ENCODE measurements around the gene DHX16. TPM values are rescaled to one million over a fixed set of nuclear protein-coding genes. Genes with fewer than 3 reads are reported as not detected.
"Not testable (repeated sequence)": the region's sequence is repeated elsewhere in the genome, so short reads cannot be mapped to it uniquely, and the experiment has no call there.

The DHX16 gene
- 10 to 100 TPM; 13.7 to 23.6 TPM for total RNA-seq

GRCh38 chr6:30672445-30673253 lies at the start of gene DHX16:
TSS of gene DHX16 (minus strand) at chr6:30673006. CDS start at chr6:30672841, 165 bp downstream.
- H3K36me3 ChIP-seq, result peaks cover 43% of the 10 kb centered on the region

DNA sequence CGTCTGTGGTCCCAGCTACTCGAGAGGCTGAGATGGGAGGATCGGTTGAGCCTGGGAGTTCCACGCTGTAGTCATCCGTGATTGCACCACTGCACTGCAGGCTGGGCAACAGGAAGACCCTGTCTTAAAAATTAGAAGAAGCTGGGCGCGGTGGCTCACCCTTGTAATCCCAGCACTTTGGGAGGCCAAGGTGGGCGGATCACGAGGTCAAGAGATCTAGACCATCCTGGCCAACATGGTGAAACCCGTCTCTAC lies 49.1 kb upstream of the DHX16 start:
- Histone ChIP-seq H3K36me3 (peaks cover 48% of the 10 kb centered on the region), H3K27ac (peak overlapping the region; percentile 92 to 95), H3K4me1 (peaks cover 0 to 62% of the 10 kb centered on the region in 2 donors), H3K4me3 (peak overlapping the region; percentile 82 to 85)
- peak; percentile 75 for DNase-seq (ENCODE audit: low spot score)
- H3K9me3 ChIP-seq, H3K27me3 ChIP-seq: not testable (repeated sequence)

More at GRCh38 chr6:30672445-30673253, at the start of gene DHX16:
- TF ChIP-seq CTCF (IDR thresholded peaks at IDR 0.05), result peak; percentile 82 to 91
- Histone ChIP-seq H3K27me3 (no peaks in the 10 kb centered on the region), H3K9me3 (no peaks in the 10 kb centered on the region), H3K4me1 (peaks cover 0 to 20% of the 10 kb centered on the region in 2 donors), H3K27ac (peak within 1 kb of the TSS; percentile 78 to 79), H3K4me3 (peak within 1 kb of the TSS; percentile 85 to 92)
- DNase-seq (ENCODE audit: low spot score), result peak; percentile 97

- H3K4me3 ChIP-seq, result peak overlapping the region; percentile 82 to 85
- H3K27me3 ChIP-seq, result no peaks in the 10 kb centered on the region
- DNase-seq (ENCODE audit: low spot score), result peak; percentile 87
- peaks cover 43% of the 10 kb centered on the region for H3K36me3 ChIP-seq
- peak overlapping the region; percentile 92 to 95 for H3K27ac ChIP-seq
- peaks cover 0 to 66% of the 10 kb centered on the region in 2 donors for H3K4me1 ChIP-seq
- TF ChIP-seq CTCF (IDR thresholded peaks at IDR 0.05), result peak; percentile 30 to 57
- no peaks in the 10 kb centered on the region for H3K9me3 ChIP-seq
Observed at GRCh38 chr6:30721198-30722024, 48.6 kb upstream of the DHX16 start.

GRCh38 chr6:30720738-30721197 lies 48.0 kb upstream of the DHX16 start:
- peaks cover 36% of the 10 kb centered on the region for H3K36me3 ChIP-seq
- peaks cover 0 to 67% of the 10 kb centered on the region in 2 donors for H3K4me1 ChIP-seq

DNA sequence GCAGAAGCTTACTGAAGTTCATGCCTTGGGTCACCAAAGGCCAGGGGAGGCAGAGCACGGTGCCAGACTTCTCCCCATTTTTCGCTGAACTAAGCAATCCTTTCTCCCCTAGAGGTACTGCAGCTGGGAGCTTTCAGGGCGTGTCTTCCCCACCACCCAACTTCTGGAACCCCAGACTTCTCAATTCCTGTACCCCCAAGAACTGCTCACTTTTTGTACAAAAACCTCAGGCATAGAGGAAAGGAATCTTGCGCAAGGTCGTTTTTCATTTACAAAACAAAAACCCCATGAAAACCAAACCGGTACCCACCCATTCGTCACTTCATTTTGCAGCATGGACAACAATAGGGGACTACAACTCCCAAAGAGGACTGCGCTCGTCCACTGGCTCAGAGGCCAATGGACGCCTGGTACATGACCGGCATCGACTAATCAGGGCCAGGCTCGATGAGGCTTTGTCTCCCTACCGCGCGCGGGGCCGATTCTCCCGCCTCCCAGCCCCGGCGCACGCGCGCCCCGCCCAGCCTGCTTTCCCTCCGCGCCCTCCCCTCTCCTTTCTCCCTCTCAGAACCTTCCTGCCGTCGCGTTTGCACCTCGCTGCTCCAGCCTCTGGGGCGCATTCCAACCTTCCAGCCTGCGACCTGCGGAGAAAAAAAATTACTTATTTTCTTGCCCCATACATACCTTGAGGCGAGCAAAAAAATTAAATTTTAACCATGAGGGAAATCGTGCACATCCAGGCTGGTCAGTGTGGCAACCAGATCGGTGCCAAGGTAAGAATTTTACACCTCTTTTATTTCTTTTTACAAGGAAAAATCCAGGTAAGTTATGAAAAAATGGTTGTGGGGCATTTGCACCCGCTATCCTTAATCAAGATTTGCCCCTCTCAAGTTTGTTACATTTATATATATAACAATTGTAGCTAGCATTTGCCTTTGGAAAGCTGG lies 47.3 kb upstream of the DHX16 start, which contains the start of gene TUBB:
TUBB (plus strand) TSS at position 562 of the 947 bp plus-strand sequence; CDS start at position 717, 155 bp downstream.
- H3K27ac ChIP-seq, result peak within 1 kb of the TSS; percentile 92 to 95
- H3K36me3 ChIP-seq, result peaks cover 29% of the 10 kb centered on the region
- peak; percentile 98 for DNase-seq (ENCODE audit: low spot score)
- H3K4me3 ChIP-seq, result peak within 1 kb of the TSS; percentile 82 to 85
- no peak for TF ChIP-seq CTCF (IDR thresholded peaks at IDR 0.05)
- no peaks in the 10 kb centered on the region for H3K9me3 ChIP-seq
- no peaks in the 10 kb centered on the region for H3K27me3 ChIP-seq
- peaks cover 0 to 65% of the 10 kb centered on the region in 2 donors for H3K4me1 ChIP-seq

More at GRCh38 chr6:30720738-30721197, 48.0 kb upstream of the DHX16 start:
- Histone ChIP-seq H3K27me3 (no peaks in the 10 kb centered on the region), H3K27ac (peak overlapping the region; percentile 92 to 95), H3K4me3 (peak overlapping the region; percentile 82 to 85), H3K9me3 (no peaks in the 10 kb centered on the region)
- DNase-seq (ENCODE audit: low spot score), result peak; percentile 76
- no peak for TF ChIP-seq CTCF (IDR thresholded peaks at IDR 0.05)
